Smooth muscle cell (in vitro differentiated cells): ENCODE data around the gene AGT. TPM values are rescaled to one million over a fixed set of nuclear protein-coding genes. Genes with fewer than 3 reads are reported as not detected.
"Not testable (repeated sequence)": the region's sequence is repeated elsewhere in the genome, so short reads cannot be mapped to it uniquely, and the experiment has no call there.

ENCODE experiments used
- DNase-seq: peaks from one replicate; lab custom pipeline; 2025; ENCODE audit not compliant: unreplicated experiment; lab: John Stamatoyannopoulos, UW
- H2AFZ ChIP-seq: fragments of 200-600 bp; sonication (generic); 2 replicates; pipeline ENCODE4 v1.6.0; 2016; ENCODE audit warnings: antibody characterized with exemption, low read depth, mild to moderate bottlenecking
- H3F3A ChIP-seq: fragments of 200-600 bp; sonication (generic); 2 replicates; pipeline ENCODE4 v1.6.0; 2017; ENCODE audit warnings: antibody characterized with exemption, low read depth
- H3K27ac ChIP-seq: fragments of 200-600 bp; sonication (generic); 2 replicates; pipeline ENCODE4 v1.5.1; 2016; ENCODE audit warnings: low read depth, mild to moderate bottlenecking
- H3K27me3 ChIP-seq: fragments of 200-600 bp; sonication (generic); 2 replicates; pipeline ENCODE4 v1.6.1; 2016; ENCODE audit warnings: low read depth, mild to moderate bottlenecking
- H3K36me3 ChIP-seq: fragments of 200-600 bp; sonication (generic); 2 replicates; pipeline ENCODE4 v1.5.1; 2016; ENCODE audit warnings: low read depth
- H3K4me1 ChIP-seq: fragments of 200-600 bp; sonication (generic); 2 replicates; pipeline ENCODE4 v1.5.1; 2016; ENCODE audit warnings: low read depth
- H3K4me2 ChIP-seq: fragments of 200-600 bp; sonication (generic); 2 replicates; pipeline ENCODE4 v1.6.0; 2016; ENCODE audit warnings: mild to moderate bottlenecking
- H3K4me3 ChIP-seq: fragments of 200-600 bp; sonication (generic); 2 replicates; pipeline ENCODE4 v1.5.1; 2016; ENCODE audit warnings: mild to moderate bottlenecking
- H3K79me2 ChIP-seq: fragments of 200-600 bp; sonication (generic); 2 replicates; pipeline ENCODE4 v1.6.0; 2016; ENCODE audit warnings: low read depth, mild to moderate bottlenecking
- H3K9ac ChIP-seq: fragments of 200-600 bp; sonication (generic); 2 replicates; pipeline ENCODE4 v1.6.0; 2016; ENCODE audit warnings: low read depth
- H3K9me3 ChIP-seq: fragments of 200-600 bp; sonication (generic); replicated peaks from 2 replicates; pipeline ENCODE4 v1.5.1; 2016; ENCODE audit warnings: low read depth
- H4K20me1 ChIP-seq: fragments of 200-600 bp; sonication (generic); 2 replicates; pipeline ENCODE4 v1.6.0; 2016; ENCODE audit warnings: low read depth
- WGBS: methylation state at CpG from one replicate; pipeline ENCODE4 v1.1.7; 2016; ENCODE audit warnings: low lambda C conversion rate; 5-methylcytosine and 5-hydroxymethylcytosine counted together
- polyA plus RNA-seq: library from polyadenylated mRNA; unstranded; fragments of >200 nt; fragmentation: Nextera tagmentation; extraction: Ambion mirVana; gene quantifications from 2 replicates; pipeline ENCODE4 v1.2.1, GENCODE V29; 2016
- total RNA-seq: library from RNA; depleted of rRNA; stranded (reverse); fragments of >200 nt; gene quantifications from 2 replicates; pipeline ENCODE4 v1.2.3, GENCODE V29; 2014
- TF ChIP-seq, protein P1 (sequence below): fragments of 200-600 bp; sonication (generic); IDR thresholded peaks from 2 replicates; pipeline ENCODE4 v1.5.1; 2017; ENCODE audit warnings: borderline replicate concordance, mild to moderate bottlenecking, antibody characterized with exemption; ENCODE audit not compliant: insufficient read depth, poor library complexity, severe bottlenecking

Gene AGT
- total and polyA plus RNA-seq, 2 experiments from 2014 or later, result 0.31 to 3.0 TPM

DNA sequence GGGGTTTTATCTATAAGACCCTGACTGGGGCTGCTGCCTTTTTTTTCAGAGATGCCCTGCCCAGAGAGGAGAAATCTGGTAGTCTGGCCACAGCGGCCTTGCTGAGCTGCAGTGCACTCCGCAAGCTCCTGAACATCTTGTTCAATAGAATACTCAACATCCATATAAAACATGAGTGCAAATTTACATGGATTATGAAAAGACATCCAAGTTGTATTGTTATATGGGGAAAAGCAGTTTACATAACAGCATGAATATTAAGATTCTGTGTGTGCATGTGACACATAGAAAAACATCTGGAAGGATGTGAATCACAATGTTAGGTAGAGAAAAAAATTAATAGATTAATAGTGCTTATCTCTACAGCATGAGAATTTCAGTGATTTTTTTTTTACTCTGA lies 55.2 kb downstream of the AGT start:
- Histone ChIP-seq H3K9ac (no peak overlapping the region), H3K27ac (no peak overlapping the region), H3K79me2 (peaks cover 28% of the 10 kb centered on the region), H3K27me3 (no peaks in the 10 kb centered on the region), H3K4me1 (no peaks in the 10 kb centered on the region), H3F3A (no peaks in the 10 kb centered on the region), H3K9me3 (no peaks in the 10 kb centered on the region), H4K20me1 (peaks cover 43% of the 10 kb centered on the region), H3K4me2 (no peak overlapping the region), H2AFZ (no peak overlapping the region), H3K36me3 (peaks cover 10% of the 10 kb centered on the region), H3K4me3 (no peak overlapping the region)
- TF ChIP-seq, protein P1, sequence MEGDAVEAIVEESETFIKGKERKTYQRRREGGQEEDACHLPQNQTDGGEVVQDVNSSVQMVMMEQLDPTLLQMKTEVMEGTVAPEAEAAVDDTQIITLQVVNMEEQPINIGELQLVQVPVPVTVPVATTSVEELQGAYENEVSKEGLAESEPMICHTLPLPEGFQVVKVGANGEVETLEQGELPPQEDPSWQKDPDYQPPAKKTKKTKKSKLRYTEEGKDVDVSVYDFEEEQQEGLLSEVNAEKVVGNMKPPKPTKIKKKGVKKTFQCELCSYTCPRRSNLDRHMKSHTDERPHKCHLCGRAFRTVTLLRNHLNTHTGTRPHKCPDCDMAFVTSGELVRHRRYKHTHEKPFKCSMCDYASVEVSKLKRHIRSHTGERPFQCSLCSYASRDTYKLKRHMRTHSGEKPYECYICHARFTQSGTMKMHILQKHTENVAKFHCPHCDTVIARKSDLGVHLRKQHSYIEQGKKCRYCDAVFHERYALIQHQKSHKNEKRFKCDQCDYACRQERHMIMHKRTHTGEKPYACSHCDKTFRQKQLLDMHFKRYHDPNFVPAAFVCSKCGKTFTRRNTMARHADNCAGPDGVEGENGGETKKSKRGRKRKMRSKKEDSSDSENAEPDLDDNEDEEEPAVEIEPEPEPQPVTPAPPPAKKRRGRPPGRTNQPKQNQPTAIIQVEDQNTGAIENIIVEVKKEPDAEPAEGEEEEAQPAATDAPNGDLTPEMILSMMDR, result no peak
- no peak for DNase-seq
- WGBS, result 94% methylated on average over 2 of the region's 2 CpGs

DNA sequence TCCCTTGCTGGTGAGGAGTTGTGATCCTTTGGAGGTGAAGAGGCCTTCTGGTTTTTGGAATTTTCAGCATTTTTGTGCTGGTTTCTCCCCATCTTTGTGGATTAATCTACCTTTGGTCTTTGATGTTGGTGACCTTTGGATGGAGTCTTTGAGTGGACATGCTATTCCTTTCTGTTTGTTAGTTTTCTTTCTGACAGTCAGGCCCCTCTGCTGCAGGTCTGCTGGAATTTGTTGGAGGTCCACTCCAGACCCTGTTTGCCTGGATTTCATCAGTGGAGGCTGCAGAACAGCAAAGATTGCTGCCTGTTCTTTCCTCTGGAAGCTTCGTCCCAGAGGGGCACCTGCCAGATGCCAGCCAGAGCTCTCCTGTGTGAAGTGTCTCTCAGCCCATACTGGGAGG lies 55.8 kb downstream of the AGT start:
- H3K79me2 ChIP-seq, result peaks cover 34% of the 10 kb centered on the region
- H3F3A ChIP-seq, H3K36me3 ChIP-seq, DNase-seq, H3K4me2 ChIP-seq, H3K27ac ChIP-seq, H3K9me3 ChIP-seq, H3K27me3 ChIP-seq, H3K4me1 ChIP-seq, H2AFZ ChIP-seq, H3K4me3 ChIP-seq, H3K9ac ChIP-seq: not testable (repeated sequence)
- 88% methylated on average over 1 of the region's 1 CpG for WGBS
- peaks cover 43% of the 10 kb centered on the region for H4K20me1 ChIP-seq

DNA sequence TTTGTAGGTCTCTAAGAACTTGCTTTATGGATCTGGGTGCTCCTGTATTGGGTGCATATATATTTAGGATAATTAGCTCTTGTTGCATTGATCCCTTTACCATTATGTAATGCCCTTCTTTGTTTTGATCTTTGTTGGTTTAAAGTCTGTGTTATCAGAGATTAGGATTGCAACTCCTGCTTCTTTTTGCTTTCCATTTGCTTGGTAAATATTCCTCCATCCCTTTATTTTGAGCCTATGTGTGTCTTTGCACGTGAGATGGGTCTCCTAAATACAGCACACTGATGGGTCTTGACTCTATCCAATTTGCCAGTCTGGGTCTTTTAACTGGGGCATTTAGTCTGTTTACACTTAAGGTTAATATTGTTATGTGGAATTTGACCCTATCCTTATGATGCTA lies 57.2 kb downstream of the AGT start:
- Histone ChIP-seq H3K79me2 (peaks cover 48% of the 10 kb centered on the region), H4K20me1 (peaks cover 51% of the 10 kb centered on the region)
- H3K4me2 ChIP-seq, H3K27ac ChIP-seq, H3K4me1 ChIP-seq, H3K4me3 ChIP-seq, H3K9me3 ChIP-seq, DNase-seq, H3K36me3 ChIP-seq, H3K27me3 ChIP-seq, H3K9ac ChIP-seq, H2AFZ ChIP-seq, H3F3A ChIP-seq: not testable (repeated sequence)
- 88% methylated on average over 1 of the region's 1 CpG for WGBS

Other genes starting within 250 kb of the AGT start
- gene COG2, start 71.6 kb downstream of the AGT start, total RNA-seq, result 23.8 and 31.5 TPM in 2 replicates
- 13.3 and 16.5 TPM in 2 replicates for gene COG2, start 71.6 kb downstream of the AGT start, polyA plus RNA-seq
- not detected in 2 replicates for gene CAPN9, start 33.3 kb upstream of the AGT start, total RNA-seq
- not detected in 2 replicates for gene CAPN9, start 33.3 kb upstream of the AGT start, polyA plus RNA-seq
- gene C1orf198, start 154.4 kb upstream of the AGT start, total RNA-seq, result 77.5 and 92.5 TPM in 2 replicates
- 59.4 and 67.7 TPM in 2 replicates for gene C1orf198, start 154.4 kb upstream of the AGT start, polyA plus RNA-seq